Erythroblast (primary cell): Measurements from ENCODE around the gene PYM1.

Experiments
- DNase-seq, 2 experiments: peaks; one replicate each; lab custom pipeline; 2025; lab: John Stamatoyannopoulos, UW
- GATA1 ChIP-seq: IDR thresholded peaks from 2 replicates; pipeline ENCODE4 v1.6.1; 2011; ENCODE audit warnings: low read depth, mild to moderate bottlenecking, control low read depth, low read length, moderate library complexity
- POLR2A ChIP-seq: IDR thresholded peaks from 2 replicates; pipeline ENCODE4 v1.6.1; 2011; ENCODE audit warnings: mild to moderate bottlenecking, low read length

Gene PYM1

DNA sequence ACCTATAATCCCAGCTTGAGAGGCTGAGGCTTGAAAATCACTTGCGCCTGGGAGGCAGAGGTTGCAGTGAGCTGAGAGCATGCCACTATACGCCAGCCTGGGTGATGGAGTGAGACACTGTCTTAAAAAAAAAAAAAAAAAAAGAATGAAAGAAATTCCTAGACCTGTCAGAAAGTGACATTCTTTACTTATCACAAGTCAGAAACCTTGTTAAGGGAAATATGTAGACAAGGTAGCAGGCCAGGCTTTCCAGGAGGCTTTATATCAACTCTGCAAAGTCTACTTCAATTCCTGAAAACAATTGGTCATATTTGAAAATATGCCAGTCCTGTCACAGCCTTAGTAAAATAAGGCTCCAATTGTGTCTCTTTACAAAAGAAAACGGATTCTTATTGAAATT is 65.8 kb downstream of the PYM1 start:
- TF ChIP-seq GATA1, result no peak
- TF ChIP-seq POLR2A, result no peak
- no peak for DNase-seq

- no peak for DNase-seq
- no peak for TF ChIP-seq POLR2A
- TF ChIP-seq GATA1, result no peak
These were observed 66.3 kb downstream of the PYM1 start for GRCh38 chr12:55861396-55861795.

DNA sequence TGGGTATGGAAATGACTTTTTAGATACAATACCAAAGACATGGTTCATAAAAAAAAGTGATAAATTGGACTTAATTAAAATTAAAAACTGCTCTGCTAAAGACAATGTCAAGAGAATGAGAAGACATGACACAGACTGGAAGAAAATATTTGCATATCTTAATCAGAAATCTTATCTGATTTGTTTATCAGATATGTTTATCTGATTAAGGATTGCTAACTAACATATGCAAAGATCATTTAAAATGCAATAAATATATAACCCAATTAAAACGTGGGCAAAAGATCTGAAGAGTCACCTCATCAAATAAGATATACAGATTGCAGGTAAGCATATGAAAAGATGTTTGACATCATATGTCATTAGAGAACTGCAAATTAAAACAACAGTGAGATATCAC is 75.0 kb downstream of the PYM1 start:
- DNase-seq, result no peak
- no peak for TF ChIP-seq POLR2A
- no peak for TF ChIP-seq GATA1
